CD4-positive, alpha-beta T cell treated with Interleukin-15 for 4 hours (primary cell): ENCODE data around the gene NPY2R.

Experiments
- DNase-seq: peaks from one replicate; pipeline ENCODE4 v3.0.0-alpha.2; 2020; ENCODE audit warnings: low spot score

NPY2R gene, protein sequence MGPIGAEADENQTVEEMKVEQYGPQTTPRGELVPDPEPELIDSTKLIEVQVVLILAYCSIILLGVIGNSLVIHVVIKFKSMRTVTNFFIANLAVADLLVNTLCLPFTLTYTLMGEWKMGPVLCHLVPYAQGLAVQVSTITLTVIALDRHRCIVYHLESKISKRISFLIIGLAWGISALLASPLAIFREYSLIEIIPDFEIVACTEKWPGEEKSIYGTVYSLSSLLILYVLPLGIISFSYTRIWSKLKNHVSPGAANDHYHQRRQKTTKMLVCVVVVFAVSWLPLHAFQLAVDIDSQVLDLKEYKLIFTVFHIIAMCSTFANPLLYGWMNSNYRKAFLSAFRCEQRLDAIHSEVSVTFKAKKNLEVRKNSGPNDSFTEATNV

DNA sequence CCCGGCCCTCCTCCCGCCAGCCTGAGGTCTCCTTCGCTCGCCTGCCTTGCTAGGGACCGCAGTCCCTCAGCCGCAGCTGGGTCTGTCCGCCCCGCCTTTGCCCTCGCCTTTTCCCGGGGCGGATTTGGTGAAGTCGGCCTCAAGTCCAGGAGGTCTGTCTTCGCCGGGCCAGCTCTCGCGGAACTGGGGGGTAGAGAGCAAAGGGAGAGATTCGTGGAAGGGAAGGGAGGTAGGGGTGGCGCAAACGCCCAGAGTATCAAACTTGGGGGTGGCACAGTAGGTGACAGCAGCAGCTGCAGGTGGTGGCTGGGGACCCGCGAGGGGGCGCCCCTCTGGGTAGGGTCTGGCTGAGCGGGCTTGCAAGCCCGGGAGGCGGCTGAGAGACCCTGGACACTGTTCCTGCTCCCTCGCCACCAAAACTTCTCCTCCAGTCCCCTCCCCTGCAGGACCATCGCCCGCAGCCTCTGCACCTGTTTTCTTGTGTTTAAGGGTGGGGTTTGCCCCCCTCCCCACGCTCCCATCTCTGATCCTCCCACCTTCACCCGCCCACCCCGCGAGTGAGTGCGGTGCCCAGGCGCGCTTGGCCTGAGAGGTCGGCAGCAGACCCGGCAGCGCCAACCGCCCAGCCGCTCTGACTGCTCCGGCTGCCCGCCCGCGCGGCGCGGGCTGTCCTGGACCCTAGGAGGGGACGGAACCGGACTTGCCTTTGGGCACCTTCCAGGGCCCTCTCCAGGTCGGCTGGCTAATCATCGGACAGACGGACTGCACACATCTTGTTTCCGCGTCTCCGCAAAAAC lies at the start of gene NPY2R:
TSS of gene NPY2R (plus strand) at position 379 of the 797 bp plus-strand sequence. CDS start 5,304 bp downstream, outside the sequence.
- no peak for DNase-seq

DNA sequence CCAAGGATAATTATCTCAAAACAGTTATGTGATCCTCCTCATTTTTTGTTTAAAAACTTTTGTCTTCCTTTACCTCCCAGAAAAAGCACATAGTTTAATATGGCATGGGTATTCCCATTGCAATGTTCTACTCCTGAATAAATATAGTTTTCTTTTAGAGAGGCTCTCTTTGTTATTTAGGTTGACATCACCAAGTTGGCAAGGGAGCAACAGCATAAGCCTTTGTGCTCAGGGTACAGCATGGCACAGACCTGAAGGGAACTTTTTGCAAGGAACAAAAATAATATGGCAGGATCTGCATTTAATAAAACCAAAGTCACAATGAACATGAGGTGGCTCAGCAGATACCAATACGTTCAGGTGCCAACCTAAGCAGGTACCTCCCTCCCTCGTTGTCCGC lies 47.1 kb upstream of the NPY2R start:
- no peak for DNase-seq

DNA sequence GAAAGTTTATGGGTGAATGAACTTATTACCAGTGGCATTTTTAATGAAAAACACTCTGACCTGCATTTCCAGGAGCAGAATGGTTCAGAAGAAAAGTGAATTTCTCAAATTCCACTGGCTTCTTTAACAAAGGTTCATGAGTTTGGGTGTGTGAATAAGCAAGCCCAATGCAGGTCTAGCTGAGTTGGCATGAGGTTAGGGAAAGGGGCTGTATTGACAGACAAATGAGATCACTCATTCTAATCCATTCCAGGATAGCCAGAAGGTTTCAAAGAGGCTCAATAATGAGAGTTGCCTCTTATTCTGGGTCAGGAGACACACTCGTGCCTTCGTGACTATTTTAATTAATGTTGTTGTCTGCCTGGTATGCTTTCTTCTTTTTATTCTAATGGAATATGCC lies 43.7 kb upstream of the NPY2R start:
- DNase-seq: no peak

DNA sequence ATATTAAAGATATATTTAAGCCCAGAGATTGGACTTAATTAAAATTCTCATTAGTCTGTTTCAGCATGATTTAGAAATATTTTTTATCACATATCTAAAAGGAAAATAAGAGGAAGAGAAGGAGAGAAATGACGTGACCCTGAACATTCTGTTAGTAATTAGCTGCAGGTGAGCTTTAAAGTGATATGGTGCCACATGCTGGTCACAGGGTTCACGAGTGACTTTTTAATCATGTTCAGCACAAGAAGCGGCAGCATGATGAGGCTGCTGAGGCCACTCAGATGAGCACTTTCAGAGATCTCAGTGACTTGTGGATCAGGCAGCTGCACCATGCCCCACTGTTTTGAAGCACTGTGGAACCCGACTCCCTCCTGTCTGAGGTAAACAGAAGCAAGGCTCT lies 37.9 kb upstream of the NPY2R start:
- no peak for DNase-seq

DNA sequence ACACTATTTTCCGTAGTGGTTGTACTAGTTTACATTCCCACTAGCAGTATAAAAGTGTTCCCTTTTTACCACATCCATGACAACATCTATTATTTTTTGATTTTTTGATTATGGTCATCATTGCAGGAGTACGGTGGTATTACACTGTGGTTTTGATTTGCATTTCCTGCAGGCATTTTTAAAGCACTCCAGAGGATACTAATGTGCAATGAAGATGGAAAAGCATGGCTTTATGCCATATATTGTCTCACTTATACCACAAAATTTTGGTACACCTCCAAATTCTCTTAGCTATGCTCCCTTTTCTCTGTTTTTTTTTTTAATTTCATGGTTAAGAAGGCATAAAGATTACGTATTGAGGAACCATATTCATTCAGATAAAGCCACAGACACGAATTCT lies 35.1 kb upstream of the NPY2R start:
- DNase-seq: no peak

DNA sequence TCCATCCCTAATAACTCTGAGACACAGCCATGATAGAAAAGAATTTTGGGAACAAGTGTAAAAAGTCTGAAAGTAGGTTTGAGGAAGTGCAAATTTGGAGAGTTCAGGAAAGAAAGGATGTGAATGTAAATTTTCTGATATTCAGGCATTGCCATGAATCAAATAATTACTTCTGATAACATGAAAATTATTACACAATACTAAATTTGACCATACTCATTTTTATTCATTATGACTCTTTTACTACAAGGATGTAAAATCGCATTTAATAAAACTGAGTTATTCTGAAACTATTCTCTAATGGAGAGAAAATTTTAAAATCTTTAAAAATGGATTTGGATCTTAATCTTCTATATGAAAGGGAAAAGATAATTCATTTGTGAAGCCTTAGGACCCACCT lies 33.8 kb upstream of the NPY2R start:
- no peak for DNase-seq

DNA sequence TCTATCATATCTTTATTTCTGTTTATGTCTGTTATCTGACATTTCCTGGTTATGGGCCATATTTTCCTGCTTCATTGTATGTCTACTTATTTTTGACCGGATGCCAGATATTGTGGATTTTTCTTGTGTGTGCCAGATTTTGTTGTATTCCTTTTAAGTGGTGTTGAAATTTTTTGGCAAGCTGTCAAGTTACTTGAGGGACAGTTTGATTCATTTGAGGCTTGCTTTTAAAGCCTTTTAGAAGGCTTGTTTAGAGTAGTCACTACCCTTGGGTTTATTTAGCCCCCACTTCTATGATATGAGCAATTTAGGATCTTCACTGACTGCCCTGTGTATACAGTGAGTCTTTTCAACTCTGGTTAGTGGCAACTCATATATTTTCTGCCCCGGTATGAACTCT lies 29.2 kb upstream of the NPY2R start:
- DNase-seq: no peak

DNA sequence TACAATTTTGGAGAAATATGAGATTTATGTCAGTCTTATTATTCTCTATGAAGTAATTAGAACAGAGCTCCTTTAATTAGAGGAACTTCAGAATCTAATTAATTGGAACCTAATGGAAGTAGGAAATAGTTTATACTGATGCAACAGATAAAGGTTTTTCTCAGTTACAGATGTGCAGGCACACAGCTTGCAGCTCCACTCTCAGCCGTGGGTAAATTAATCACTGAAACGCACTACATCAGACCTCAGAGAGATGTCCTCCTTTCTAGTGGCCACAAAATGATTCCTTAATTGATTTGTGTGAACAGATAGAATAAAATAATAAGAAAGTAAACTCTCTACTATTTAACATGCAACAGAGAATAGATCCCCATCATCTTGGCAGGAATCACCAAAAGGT lies 21.5 kb upstream of the NPY2R start:
- no peak for DNase-seq

DNA sequence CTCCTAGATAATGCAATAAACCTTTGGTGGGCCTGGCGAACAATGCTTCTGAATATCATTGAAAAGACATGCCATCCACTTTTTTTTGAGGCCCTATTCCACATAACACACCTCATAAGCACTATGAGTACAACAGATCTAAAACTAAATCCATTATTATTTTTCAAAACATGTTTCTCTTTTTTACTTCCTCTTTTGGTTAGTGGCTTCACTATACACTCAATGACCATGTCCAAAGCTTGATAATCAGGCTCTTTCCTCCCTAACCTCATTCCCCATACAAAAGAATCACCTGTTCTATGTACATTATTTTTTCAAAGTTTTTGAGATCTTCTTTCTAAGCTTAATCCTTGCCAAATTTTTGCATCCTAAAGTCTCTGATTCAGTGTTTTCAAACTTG lies 20.4 kb upstream of the NPY2R start:
- DNase-seq: no peak

DNA sequence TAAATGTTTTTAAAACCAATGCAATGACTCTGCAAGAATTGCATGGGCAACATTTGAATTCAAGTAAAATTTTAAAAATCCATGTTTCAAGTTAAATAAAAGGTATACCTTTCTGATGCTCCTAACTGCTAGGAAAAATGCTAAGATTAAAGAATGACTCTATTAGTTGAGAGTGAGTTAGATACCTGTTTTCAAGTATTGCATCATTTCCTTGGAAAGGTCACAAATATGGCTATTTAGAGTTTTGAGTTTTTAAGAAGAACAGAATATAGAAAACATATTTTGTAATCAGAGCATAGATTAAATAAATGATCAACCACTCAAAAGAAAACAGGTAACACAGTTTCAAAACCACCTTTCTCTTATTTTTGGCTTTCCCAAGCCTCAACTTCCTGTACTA lies 18.3 kb upstream of the NPY2R start:
- DNase-seq: no peak

DNA sequence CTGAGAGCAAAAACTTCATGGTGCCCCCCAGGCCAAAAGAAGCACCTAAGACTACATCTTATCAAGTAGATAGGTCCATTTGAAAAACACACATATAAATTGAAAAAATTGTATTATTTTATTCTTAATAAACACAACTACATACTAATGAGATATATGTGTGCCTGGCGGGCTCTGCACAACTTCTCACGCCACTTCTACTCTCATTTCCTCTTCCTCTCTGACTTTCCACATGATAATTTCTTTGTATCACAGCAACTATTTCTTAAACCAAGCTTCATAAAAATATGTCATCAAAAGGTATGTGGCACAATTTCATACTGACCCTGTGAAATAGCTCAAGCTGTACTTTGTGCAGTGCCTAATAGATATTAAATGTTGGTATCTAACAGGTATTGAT lies 10.7 kb upstream of the NPY2R start:
- DNase-seq: no peak

DNA sequence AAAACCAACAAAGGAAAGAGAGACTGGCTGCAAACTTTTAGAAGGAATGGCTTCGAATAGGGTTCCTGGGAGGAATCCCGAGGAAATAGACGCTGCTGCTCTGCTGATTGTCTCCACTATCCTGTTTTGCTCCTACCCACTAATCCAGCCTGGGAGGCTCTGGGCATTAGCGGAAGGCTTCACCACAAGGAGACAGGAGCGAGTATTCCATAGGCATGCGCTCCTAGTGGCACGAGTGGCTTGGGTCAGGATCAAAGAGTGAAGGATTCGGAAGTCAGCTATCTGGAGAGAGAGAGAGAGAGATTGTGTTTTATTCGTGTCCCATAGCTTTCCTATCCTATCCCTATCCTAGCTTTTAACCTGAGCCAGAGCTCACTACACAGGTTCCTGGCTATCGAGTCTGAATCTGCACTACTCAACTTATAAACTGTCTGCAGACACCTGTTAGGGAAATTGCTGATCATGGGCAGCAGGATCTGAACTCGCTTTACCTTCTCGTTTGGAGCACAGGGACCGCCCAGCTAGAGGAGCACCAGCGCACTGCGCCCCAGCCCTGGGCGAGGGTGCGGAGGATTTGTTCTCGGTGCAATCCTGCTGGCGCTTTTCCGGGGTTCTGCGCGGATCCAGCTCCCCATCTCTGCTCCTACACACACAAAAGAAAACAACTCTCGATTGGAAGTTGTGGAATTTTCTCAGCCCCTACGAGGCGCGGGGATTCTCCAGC lies 740 bp upstream of the NPY2R start:
- DNase-seq: no peak

DNA sequence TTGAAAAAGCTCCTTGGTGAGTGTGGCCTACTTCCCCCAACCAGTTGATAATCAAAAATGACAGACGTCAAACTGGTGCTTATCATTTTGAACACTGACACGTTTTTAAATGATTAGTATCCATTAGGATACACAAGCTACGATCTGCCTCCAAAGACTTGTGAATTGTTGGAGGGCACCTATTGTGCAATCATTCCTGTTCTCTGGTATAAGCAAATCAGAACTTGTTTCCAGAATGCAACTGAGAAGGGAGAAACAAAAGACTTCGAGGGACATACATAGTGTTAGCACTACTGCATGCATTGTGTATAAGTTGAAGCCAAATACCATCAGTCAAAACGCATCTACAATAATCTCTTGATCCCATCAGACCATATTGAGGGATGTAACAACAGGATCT lies 11.6 kb downstream of the NPY2R start:
- no peak for DNase-seq

DNA sequence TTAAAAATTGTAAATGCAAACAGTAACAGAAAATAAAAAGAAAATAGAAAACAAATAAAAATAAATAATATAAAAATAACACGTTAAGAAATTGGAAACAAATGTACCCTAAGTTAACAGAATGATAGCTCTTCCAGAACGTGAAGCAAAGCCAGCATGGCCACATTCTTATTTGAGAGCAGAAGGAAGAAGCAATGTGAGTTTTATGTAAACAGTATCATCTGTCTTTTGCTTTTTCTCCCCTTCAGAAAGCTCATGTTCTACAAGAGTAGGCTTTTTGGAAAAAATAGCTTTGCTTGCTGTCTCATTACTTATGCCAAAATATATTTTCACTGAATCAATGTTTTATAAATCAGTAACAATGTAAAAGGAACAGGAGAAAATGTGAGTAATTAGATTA lies 18.7 kb downstream of the NPY2R start:
- no peak for DNase-seq

DNA sequence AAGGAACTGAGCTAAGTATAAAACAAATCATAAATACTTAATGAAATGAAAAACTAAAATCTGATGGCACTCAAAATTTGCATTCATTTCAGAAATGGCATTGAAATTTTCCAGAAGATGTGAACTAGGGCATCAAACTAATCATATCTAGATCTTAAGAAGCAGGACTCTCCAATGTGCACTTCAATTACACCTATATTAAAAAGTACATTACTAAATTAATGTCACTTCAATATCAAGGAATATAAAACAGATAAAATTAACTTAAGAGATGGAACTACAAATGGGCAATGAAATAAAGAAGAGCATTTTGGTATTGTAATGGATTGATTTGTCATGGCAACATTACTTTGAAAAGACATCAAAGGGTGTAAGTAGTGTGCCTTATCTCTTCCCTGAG lies 20.3 kb downstream of the NPY2R start:
- no peak for DNase-seq

DNA sequence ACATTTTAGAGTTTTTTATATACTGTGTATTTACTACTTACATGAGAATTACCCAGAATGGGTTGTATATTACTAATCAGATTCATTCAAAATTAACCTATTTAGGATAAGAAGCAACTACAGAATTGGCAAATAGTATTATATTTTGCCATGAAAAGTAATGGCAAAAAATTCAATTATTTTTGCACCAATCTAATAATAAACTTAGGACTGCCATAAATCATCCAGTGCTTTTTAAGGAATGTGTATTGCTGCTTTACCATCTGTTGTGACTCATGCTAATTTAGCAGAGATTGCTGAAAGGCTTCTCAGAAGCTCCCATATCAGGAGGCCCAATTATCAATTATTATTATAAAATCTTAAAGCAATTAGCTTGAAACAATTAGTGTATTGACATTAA lies 24.0 kb downstream of the NPY2R start:
- no peak for DNase-seq

DNA sequence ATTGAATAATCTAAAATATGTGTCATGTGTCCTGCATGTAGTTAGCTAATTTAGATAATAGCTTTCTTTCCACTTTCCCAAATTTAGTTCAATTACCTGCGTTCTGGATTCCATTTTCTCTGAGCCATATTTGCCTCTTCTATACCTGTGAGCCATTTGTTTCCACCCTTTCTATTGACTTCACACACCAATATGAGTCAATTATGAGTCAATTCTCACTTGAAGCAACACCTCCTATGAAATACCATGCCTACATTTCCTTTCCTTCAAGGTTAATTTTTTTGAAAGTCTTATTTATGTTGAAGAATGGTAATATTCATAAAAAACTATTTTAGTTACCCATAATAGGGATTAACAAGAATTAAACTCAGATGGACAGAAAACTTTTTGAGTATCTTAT lies 25.8 kb downstream of the NPY2R start:
- DNase-seq: no peak

DNA sequence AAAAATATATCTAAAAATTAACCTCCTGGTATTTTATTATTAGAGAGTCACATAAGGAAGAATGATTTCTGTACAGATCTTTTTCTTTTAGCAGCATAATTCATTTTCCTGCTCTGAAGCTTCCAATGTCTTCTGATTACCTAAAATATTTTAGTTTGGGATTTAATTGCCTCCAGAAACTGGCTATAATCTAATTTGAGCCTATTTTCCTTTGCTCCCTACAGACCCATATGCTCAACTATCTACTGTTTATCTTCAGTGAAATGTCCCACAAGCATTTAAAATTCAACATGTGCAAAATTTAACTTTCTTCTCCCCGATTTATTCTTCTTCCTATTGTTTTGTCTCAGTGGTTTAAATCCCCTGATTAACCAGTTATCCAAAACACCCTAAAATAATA lies 29.1 kb downstream of the NPY2R start:
- no peak for DNase-seq

DNA sequence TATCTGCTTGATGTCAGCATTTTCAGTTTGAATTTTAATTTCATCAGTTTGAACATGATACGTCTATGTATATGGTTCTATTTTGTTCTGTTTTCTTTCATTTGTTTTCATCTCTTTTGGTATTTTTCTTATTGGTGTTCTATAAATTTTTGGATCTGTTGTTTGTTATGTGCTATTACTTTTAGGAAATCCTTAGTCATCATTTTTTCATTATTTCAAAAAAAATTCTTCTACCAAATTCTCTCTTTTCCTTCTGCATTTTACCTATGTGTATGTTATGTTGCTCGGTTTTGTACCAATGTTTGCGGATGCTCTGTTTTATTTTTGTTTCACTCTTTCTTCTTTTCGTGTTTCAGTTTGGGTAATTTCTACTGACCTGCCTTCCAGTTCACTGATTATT lies 32.8 kb downstream of the NPY2R start:
- no peak for DNase-seq

DNA sequence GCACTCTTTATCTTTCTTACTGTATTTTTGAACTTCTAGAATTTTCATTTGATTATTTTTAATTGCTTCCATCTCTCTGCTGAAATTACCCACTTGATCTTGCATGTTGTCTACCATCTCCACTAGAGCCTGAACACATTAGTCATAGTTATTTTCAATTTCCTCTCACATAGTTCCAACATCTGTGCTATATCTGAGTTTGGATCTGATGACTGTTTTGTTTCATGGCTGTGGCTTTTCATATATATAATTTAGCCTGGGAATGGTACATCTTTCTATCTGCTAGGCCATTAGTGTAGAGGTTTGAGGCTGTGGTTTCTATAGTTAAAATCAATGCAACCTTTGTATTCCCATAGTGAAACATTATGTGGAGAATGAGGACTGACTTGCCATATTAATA lies 33.2 kb downstream of the NPY2R start:
- DNase-seq: no peak

DNA sequence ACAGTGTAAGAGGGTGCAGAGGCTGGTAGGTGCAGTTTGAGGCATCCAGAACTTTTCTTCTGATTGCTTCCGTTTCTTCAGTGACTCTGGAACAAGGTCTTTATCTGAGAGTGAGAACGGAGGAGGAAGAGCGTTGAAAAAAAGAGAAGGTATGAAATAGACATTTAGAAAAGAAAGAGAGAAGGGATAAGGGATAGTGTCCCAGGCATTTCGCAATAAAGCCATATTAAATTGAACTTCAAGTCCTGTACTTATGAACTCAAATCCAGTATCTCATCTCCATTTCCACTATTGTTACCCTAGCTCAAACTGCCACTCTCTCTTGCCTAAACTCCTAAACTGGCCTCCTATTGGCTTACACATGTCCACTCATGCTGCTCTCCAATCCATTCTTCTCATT lies 36.7 kb downstream of the NPY2R start:
- no peak for DNase-seq

DNA sequence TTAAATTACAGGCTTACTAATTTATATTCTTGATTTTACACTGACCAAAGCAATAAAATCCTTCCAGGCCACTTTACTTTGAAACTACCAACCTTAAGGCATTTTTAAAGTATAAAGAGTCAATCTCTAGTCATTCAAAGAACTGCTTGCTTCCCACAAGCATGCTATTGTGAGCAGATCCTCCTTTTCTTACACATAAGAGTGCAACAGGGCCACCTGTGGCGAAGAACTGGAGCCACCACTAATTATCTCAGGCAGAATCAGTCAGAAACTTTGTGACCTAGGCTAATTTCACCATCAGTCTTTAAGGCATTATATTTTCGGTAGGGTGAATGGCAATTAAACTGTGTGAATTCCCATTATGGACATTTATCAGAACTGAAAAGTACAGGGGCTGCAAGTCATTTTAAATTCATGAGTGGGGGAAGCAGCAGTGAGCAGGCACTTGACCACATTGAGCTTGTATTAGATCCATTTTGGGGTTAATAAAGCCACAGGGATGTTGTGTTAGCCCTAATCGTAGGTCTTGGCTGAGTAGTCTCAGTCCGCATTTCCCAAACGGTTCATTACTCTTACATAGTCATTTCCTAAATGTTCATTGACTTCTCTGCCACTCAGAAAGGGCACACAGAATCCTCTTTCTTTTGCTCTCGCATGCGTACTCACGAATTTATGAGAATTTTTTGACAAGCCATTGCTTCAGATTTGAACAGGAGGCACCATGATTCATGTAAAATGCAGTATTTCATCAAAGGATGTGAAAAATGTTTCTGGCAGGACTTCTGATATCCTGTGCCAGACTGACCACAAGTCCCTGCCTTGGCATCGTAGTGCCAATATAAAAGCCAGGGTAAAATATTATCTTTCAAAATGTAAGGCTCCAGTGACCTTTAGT lies 39.8 kb downstream of the NPY2R start:
- no peak for DNase-seq
